GM19238 (cell line): ENCODE results near the gene KHDC3L.
"Not testable (repeated sequence)": the region's sequence is repeated elsewhere in the genome, so short reads cannot be mapped to it uniquely, and the experiment has no call there.

ENCODE experiments used
- DNase-seq: peaks from one replicate; pipeline ENCODE4 v3.0.0; 2011; ENCODE audit warnings: low spot score; ENCODE audit not compliant: insufficient read length

The KHDC3L gene

DNA sequence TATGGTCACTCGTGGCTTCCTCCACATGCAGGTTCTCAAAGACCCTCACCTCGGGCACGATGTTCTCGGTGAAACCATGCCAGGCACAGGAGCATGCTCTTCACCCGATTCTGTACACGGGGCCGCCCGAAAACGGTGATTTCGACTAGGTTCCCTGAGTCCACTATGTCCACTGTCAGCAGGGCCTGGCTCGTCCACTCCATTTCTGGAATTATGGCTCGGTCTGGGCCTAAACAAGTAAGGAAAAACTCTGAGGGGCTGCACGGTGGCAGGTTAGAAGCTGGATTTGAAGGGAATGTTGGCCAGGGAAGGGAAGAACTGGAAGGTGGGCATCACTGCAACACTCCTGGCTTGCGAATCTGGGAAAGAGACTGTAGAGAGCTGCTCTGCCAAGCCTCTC lies 6.7 kb downstream of the KHDC3L start:
- no peak for DNase-seq

DNA sequence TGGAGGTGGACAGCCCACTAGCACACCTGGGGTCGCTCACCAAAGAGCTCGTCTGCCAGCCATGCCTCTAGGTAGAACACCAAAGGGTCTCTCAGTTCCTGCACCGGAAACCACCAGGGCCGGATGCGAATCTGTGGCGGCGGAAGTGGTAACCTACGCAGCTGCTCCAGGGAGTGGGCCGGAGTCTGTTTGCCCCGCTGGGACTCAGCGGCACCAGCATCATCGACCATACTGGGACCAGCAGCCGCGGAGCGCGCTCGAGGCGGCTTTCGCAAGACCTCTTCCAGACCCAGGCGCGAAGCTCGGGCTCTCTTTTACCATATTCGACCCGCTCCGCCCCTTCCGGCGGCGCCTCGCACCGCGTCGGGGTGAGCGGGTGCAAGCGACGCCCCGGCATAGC lies 7.1 kb downstream of the KHDC3L start, which contains the start of gene OOEP:
TSS of gene OOEP (minus strand) at position 335 of the 400 bp plus-strand sequence. CDS start at position 230, 105 bp downstream.
- no peak for DNase-seq

DNA sequence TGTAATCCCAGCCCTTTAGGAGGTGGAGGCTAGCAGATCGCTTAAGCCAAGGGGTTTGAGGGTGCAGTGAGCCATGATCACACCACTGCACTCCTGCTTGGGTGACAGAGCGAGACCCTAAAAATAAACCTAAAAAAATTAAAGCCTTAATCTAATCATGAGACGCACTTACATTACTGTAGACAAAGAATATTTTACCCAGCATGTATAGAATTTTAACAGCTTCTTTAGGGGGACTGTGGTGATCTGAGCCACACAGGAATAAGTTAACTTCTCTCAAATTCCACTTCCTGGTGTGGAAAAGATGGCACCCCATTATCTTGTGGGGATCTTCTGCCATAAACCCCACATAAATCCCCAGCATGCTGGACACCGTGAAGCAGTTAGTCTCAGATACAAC lies 9.5 kb downstream of the KHDC3L start:
- DNase-seq, result no peak

DNA sequence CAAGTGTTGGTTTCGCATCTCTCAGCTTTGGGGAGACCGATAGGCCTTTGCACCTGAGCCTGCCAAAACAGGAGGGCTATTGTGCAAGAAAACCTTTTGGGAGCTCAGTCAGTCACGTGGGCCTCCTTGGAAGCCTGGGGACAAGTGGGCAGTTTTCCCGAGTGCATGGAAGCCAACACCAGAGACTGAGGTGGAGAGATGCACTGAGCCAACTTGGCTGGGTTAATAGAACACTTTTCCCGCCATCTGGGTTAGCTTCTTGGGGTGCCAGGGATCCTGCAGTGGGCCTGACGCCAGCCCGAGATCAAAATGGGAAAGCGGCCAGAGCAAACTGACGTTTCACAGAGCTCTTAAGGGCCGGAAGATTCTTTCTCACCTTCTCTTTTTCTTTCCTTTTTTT lies 10.1 kb downstream of the KHDC3L start:
- no peak for DNase-seq

DNA sequence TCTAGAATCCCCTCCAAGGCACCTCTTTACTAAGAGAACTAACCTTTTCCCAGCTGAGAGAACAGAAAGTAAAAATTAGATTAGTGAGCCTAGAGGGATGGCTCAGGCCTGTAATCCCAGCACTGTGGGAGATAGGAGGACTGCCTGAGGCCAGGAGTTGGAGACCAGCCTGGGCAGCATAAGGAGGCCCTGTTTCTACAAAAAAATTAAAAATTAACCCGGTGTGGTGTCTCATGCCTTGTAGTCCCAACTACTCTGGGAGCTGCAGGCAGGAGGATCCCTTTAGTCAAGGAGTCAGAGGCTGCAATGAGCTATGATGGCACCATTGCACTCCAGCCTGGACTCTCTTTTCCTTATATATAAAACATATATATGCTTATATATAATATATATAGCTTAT lies 12.8 kb downstream of the KHDC3L start:
- DNase-seq, result no peak

DNA sequence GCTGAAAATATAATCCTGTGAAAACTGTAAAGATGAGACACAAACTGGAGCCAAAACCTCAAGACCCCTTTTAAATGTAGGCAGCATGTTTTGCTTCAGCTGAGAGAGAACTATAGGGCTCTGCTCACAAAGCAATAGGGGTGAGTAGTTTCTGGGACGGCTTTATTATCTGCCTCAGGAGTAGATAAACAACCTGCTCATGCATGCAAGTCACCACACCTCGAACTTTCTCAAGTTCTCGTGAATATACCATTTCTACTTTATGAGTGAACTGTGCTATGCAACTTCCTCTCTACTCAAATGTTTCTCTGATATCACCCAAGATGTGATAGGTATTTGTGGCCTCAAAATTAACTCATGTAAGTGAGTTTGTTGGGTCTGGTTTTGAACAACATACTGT lies 14.8 kb downstream of the KHDC3L start:
- no peak for DNase-seq

DNA sequence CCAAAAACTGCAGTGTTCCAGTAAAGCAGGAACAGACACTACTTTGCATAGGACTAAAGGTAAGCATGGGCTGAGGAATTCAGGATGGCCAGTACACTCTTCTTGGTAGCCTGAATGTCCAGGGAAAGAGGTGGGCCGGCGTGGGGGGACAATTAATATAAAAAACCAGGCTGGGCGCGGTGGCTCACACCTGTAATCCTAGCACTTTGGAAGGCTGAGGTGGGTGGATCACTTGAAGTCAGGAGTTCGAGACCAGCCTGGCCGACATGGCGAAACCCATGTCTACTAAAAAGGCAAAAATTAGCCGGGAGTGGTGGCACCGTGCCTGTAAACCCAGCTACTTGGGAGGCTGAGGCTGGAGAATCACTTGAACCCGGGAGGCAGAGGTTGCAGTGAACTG lies 19.1 kb downstream of the KHDC3L start:
- not testable (repeated sequence) for DNase-seq

DNA sequence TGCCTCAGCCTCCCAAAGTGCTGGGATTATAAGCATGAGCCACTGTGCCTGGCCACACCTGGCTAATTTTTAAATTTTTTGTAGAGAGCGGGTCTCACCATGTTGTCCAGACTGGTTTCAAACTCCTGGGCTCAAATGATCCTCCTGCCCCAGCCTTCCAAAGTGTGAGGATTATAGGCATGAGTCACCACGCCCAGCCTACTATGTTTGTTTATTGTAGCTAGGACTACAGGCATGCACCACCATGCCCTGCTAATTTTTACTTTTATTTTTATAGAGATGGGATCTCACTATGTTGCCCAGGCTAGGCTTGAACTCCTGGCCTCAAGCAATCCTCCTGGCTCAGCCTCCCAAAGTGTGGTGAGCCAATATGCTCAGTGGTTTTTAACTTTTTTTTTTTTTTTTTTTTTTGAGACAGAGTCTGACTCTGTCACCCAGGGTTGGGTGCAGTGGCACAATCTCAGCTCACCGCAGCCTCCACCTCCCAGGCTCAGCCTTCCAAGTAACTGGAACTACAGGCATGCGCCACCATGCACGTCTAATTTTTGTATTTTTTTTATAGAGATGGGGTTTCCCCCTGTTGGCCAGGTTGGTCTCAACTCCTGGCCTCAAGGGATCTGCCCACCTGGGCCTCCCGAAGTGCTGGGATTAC lies 20.1 kb downstream of the KHDC3L start:
- no peak for DNase-seq

DNA sequence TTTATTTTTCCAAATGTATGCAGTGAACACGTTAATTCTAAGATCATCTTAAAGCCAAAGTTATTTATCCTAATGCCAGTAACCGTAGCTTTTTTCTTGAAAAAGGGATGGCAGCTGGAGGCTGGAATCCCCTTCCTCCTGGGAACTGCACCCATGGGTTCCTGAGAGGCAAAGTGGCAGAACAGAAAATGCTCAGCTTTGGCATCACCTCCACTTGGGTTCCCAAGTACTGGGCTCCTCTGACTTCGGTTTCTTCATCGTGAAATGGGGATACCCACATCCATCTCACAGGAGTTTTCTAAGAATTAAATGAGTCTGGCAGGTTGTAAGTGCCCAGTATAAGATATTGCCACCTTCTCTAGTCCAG lies 26.0 kb downstream of the KHDC3L start:
- DNase-seq, result no peak

DNA sequence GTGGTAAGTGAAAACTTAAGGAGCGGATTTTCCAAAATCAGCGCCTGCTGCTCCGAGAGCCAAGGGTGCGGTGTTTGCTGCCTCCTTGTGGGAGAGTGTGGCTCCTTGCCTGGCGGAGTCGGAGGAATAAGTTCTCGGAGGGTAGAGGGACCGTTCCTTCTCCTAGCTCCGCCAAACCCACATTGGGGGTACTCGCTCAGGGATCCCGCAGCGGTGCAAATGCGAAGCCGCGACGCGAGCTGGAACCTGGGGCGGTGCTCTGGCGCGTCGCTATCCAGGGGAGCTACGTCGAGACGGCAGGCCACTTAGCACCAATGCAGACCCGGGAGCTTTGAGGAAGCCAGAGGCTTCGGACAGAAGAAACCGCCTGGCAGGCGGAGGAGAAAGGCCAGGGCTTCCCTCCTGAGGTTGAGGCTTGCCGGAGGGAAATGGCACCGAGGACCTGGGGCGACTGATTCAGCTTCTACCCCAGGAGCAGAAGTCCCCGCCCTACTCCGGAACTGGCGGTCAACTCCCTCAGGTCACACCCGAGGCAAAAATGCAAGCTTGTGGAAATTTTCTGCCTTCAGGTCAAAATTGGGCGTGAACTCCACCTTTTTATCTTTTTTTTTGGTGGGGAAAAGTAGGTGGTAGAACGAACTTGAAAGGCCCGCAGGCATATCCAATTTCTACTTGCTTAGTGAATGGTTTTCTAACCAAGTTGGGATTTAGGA lies 26.5 kb downstream of the KHDC3L start:
- peak; percentile 52 for DNase-seq

DNA sequence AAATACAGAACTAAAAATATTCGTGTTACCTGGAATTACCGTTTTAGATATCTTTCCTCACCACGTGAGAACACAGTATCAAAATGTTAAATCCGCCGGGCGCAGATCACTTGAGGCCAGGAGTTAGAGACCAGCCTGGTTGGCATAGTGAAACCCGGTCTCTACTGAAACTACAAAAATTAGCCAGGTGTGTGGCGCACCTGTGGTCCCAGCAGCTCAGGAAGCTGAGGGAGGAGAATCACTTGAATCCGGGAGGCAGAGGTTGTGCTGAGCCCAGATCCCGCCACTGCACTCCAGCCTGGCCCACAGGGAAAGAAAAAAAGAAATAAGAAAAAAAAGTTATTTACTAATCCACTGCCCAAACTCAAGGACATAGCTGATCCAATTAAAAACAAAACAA lies 27.4 kb downstream of the KHDC3L start:
- no peak for DNase-seq

DNA sequence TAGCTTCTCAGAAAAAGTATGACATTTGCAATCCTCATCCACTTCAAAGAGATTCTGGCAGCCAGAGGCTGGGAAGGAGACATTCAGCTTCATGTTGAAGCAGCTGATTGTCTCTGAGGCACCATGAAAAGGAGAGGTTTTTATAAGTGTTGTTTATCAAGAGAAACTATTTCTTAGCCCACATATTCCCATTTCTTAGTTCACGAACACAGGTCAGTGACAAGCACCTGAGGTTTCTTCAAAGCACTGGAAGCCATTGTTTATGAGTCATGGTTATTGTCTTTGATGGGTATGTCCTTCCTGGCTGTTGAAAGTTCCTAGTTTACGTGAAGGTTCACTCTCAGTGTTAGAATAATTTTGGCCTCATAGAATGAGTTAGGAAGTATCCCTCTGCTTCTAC lies 29.2 kb downstream of the KHDC3L start:
- no peak for DNase-seq

DNA sequence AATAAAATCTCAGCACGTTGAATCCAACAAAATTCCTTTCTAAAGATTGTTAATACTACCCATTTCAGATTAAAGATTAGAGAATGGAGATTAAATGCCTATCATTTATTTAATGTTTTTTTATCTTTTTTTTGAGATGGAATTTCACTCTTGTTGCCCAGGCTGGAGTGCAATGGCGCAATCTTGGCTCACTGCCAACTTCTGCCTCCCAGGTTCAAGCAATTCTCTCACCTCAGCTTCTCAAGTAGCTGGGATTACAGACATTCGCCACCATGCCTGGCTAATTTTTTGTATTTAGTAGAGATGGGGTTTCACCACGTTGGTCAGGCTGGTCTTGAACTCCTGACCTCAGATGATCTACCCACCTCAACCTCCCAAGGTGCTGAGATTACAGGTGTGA lies 29.7 kb downstream of the KHDC3L start:
- not testable (repeated sequence) for DNase-seq

DNA sequence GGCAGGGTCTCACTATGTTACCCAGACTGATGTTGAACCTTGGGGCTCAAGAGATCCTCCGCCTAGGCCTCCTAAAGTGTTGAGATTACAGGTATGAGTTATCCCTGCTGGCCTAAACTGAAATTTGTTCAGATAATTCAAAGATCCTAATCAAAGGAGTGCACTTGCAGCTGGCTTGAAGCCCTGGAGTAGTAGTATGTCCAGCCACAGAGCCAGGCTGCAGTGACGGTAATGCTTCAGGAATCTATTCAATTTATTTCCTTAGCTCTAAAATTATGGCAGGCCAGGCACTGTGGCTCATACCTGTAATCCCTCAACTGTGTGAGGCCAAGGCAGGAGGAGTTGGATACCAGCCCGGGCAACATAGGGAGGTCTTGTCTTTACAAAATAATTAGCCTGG lies 30.8 kb downstream of the KHDC3L start:
- DNase-seq, result no peak

DNA sequence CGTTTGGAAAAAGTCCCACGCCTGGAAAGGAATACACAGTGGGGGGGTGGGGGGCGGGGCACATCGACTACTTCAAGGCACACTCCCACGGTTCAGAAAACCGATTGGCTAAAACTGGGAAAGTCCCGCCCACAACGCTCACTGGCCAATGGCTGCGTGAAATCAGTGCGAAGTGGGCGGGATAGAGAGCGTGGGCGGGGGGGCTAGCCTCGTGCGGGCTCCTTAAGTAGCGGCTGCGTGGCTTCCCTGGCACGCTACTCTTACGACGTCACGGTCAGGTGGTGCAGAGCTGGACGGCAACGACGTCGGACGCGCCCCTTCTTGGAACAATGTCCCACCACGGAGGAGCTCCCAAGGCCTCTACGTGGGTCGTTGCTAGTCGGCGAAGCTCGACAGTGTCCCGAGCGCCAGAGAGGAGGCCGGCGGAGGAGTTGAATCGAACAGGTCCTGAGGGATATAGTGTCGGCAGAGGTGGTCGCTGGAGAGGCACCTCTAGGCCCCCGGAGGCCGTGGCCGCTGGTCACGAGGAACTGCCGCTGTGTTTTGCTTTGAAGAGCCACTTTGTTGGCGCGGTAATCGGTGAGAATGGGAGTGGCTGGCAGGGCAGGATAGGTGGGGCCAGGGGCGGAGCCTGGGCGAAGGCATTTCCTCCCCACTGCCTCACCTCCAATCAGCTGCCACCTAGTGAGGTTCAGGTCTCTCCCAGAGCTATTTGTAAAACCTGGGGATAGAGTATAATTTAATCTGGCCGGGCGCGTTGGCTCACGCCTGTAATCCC lies 32.3 kb downstream of the KHDC3L start, which contains the start of gene DDX43:
TSS of gene DDX43 (plus strand) at position 252 of the 778 bp plus-strand sequence. CDS start at position 330, 78 bp downstream.
- no peak for DNase-seq

DNA sequence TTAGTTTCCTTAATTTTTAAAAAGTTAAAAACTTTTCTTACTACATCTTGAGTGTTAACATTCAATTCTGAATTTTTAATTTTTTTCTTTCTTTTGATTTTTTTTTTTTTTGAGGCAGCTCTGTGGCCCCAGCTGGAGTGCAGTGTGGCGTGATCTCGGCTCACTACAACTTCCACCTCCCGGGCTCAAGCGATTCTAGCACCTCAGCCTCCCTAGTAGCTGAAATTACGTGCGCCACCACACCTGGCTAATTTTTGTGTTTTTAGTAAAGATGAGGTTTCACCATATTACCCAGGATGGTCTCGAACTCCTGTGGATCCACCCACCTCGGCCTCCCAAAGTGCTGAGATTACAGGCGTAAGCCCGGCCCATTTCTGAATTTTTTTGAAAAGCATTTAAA lies 33.4 kb downstream of the KHDC3L start:
- no peak for DNase-seq

DNA sequence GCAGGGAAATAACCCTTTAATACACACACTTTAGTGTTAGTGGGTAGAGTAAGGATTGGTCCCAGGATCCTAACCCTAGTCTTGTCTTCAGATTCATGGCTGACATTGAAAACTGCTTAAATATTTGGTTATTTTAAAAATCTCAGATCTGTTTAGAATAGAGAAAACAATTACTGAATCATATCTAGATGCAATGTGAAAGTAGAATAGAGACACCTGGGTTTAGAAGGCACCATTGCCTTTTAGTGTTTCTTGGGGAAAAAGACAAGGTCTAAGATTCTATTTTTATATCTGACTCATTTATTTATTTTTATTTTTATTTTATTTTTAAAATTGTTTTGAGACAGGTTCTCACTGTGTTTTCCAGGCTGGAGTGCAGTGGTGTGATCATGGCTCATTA lies 38.2 kb downstream of the KHDC3L start:
- no peak for DNase-seq

DNA sequence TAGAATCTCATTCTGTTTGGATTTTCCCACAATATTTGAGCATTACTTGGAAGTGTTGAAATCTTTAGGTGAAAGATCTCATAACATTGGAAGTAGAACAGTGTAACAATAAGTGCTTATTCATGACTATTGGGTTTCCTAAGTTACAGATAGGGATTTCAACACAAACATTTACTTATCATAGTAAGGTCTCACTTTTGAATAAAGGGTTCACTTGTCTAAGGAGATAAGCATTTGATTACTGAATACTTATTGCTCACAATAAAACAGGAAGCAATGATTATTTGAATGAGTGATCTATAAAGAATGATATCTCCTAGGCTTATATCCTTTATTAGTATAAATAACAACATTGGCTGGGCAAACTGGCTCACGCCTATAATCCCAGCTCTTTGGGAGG lies 46.9 kb downstream of the KHDC3L start:
- no peak for DNase-seq

DNA sequence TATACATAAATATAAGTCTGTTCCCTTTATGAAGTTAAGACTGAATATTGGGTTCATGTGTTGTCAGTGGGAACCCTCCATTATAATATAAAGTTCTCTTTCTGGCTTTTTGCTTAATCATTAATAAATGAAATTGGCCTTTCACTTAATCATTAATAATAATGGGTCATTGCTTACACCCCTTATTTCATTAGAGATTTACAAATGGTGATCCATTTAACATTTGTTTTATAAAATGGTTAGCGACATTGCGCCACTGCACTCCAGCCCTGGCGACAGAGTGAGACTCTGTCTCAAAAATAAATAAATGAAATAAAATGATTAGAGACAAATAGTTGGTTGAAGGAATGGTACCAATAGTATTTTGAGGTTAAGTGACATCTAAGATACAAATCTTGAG lies 50.6 kb downstream of the KHDC3L start:
- no peak for DNase-seq
